IMR-90 (cell line): ENCODE measurements around the gene CRTAC1. TPM values are rescaled to one million over a fixed set of nuclear protein-coding genes. Genes with fewer than 3 reads are reported as not detected.

ENCODE experiments used
- ATAC-seq: fragments of 200-7000 bp; cut with Tn5 transposase; 2 replicates; pipeline ENCODE4 v1.9.1; 2020; ENCODE audit warnings: low read depth, mild to moderate bottlenecking, moderate library complexity
- BruUV-seq: library from RNA; stranded (reverse); fragments of 400-500 nt; replicated peaks from 2 replicates; lab custom pipeline; 2021; lab: Mats Ljungman, UMichigan
- CTCF ChIA-PET: fragments of 300-600 bp; formaldehyde crosslinking; extraction: SDS; loops from one replicate; lab custom pipeline; 2021; ENCODE audit warnings: antibody characterized with exemption; lab: Yijun Ruan, JAX
- POLR2A ChIA-PET: fragments of 300-600 bp; sonication (Branson Sonifier 250); formaldehyde crosslinking; loops from one replicate; lab custom pipeline; 2022; ENCODE audit warnings: antibody characterized with exemption; ENCODE audit not compliant: unreplicated experiment; lab: Charles Lee
- DNase-seq: peaks from one replicate; pipeline ENCODE4 v3.0.0; 2013
- H2AFZ ChIP-seq: replicated peaks from 2 replicates; pipeline ENCODE3; 2013; ENCODE audit warnings: low read length, mild to moderate bottlenecking; ENCODE audit not compliant: poor library complexity
- H2AK5ac ChIP-seq: 2 replicates; pipeline ENCODE4 v1.6.1; 2013; ENCODE audit warnings: low read depth, low read length, inconsistent platforms
- H2AK9ac ChIP-seq: replicated peaks from 2 replicates; pipeline ENCODE3; 2013; ENCODE audit warnings: mild to moderate bottlenecking, low read depth, low read length, moderate library complexity; ENCODE audit not compliant: poor library complexity
- H2BK120ac ChIP-seq: 2 replicates; pipeline ENCODE4 v1.6.1; 2013; ENCODE audit warnings: low read depth, low read length, inconsistent platforms
- H2BK15ac ChIP-seq: 3 replicates; pipeline ENCODE4 v1.6.1; 2013; ENCODE audit warnings: low read depth, low read length, inconsistent platforms
- H2BK20ac ChIP-seq: 2 replicates; pipeline ENCODE4 v1.6.1; 2013; ENCODE audit warnings: low read depth, mild to moderate bottlenecking, inconsistent platforms, low read length, moderate library complexity
- H2BK5ac ChIP-seq: 2 replicates; pipeline ENCODE4 v1.6.1; 2013; ENCODE audit warnings: mild to moderate bottlenecking, low read depth, low read length, inconsistent platforms; ENCODE audit not compliant: poor library complexity, severe bottlenecking
- H3K14ac ChIP-seq: replicated peaks from 2 replicates; pipeline ENCODE4 v1.6.1; 2013; ENCODE audit warnings: low read depth, low read length, inconsistent platforms
- H3K18ac ChIP-seq: 2 replicates; pipeline ENCODE4 v1.6.1; 2013; ENCODE audit warnings: low read depth, low read length, control low read depth
- H3K23ac ChIP-seq: 2 replicates; pipeline ENCODE4 v1.6.1; 2013; ENCODE audit warnings: low read depth, low read length, inconsistent platforms
- H3K27ac ChIP-seq: 2 replicates; pipeline ENCODE4 v1.5.1; 2013; ENCODE audit warnings: mild to moderate bottlenecking, control low read depth, low read length; ENCODE audit not compliant: insufficient read depth
- H3K27me3 ChIP-seq: 2 replicates; pipeline ENCODE4 v1.6.1; 2013; ENCODE audit warnings: low read length; ENCODE audit not compliant: control insufficient read depth, insufficient read depth
- H3K36me3 ChIP-seq: 2 replicates; pipeline ENCODE4 v1.6.1; 2013; ENCODE audit warnings: low read length, mixed read lengths; ENCODE audit not compliant: control insufficient read depth, insufficient read depth
- H3K4ac ChIP-seq: 2 replicates; pipeline ENCODE4 v1.6.1; 2013; ENCODE audit warnings: low read depth, low read length, inconsistent platforms
- H3K4me1 ChIP-seq: 2 replicates; pipeline ENCODE4 v1.6.1; 2013; ENCODE audit warnings: low read length, mixed read lengths; ENCODE audit not compliant: control insufficient read depth, insufficient read depth
- H3K4me2 ChIP-seq: 2 replicates; pipeline ENCODE4 v1.6.1; 2013; ENCODE audit warnings: low read depth, mild to moderate bottlenecking, control low read depth, low read length, moderate library complexity
- H3K4me3 ChIP-seq: 2 replicates; pipeline ENCODE4 v1.5.1; 2013; ENCODE audit warnings: low read depth, mild to moderate bottlenecking, control low read depth, low read length, moderate library complexity; ENCODE audit not compliant: insufficient read depth
- H3K56ac ChIP-seq: 2 replicates; pipeline ENCODE4 v1.6.1; 2013; ENCODE audit warnings: low read length, inconsistent platforms; ENCODE audit not compliant: insufficient read depth; ENCODE audit errors: extremely low read depth
- H3K79me1 ChIP-seq, 2 experiments: 2 replicates each; pipeline ENCODE4 v1.6.1; 2013; ENCODE audit warnings: low read length in 2 of 2, inconsistent platforms in 1 of 2, low read depth in 1 of 2
- H3K9ac ChIP-seq: 2 replicates; pipeline ENCODE4 v1.6.1; 2013; ENCODE audit warnings: low read depth, low read length, control low read depth
- H3K9me1 ChIP-seq: 2 replicates; pipeline ENCODE4 v1.6.1; 2013; ENCODE audit warnings: low read length, inconsistent platforms; ENCODE audit not compliant: insufficient read depth
- H3K9me3 ChIP-seq: 2 replicates; pipeline ENCODE4 v1.6.1; 2013; ENCODE audit warnings: low read length; ENCODE audit not compliant: control insufficient read depth, insufficient read depth
- H4K20me1 ChIP-seq: 2 replicates; pipeline ENCODE4 v1.6.1; 2013; ENCODE audit warnings: low read length, inconsistent platforms; ENCODE audit not compliant: insufficient read depth
- H4K5ac ChIP-seq: 2 replicates; pipeline ENCODE4 v1.6.1; 2013; ENCODE audit warnings: mild to moderate bottlenecking, low read depth, low read length, control low read depth
- H4K8ac ChIP-seq, 2 experiments: 2 replicates each; pipeline ENCODE4 v1.6.1; 2013; ENCODE audit warnings: low read depth in 2 of 2, low read length in 2 of 2, control low read depth in 1 of 2, inconsistent platforms in 1 of 2
- H4K91ac ChIP-seq: 2 replicates; pipeline ENCODE4 v1.6.1; 2013; ENCODE audit warnings: low read depth, low read length, inconsistent platforms; ENCODE audit not compliant: insufficient read depth
- BHLHE40 ChIP-seq: fragments of 150-350 bp; IDR thresholded peaks from 2 replicates; pipeline ENCODE4 v1.6.1; 2016; ENCODE audit warnings: mild to moderate bottlenecking, low read depth, low read length
- CEBPB ChIP-seq: IDR thresholded peaks from 2 replicates; pipeline ENCODE4 v1.6.1; 2012; ENCODE audit warnings: low read depth, low read length, improper control_type of control experiment
- CHD1 ChIP-seq: IDR thresholded peaks from 2 replicates; pipeline ENCODE4 v1.6.1; 2012; ENCODE audit warnings: low read depth, low read length, improper control_type of control experiment
- CTCF ChIP-seq: conservative IDR thresholded peaks from 2 replicates; pipeline ENCODE4 v1.5.1; 2012; ENCODE audit warnings: mild to moderate bottlenecking, low read depth, low read length, improper control_type of control experiment
- FOS ChIP-seq: fragments of 150-350 bp; IDR thresholded peaks from 2 replicates; pipeline ENCODE4 v1.6.1; 2016; ENCODE audit warnings: low read depth, low read length
- MAZ ChIP-seq: IDR thresholded peaks from 2 replicates; pipeline ENCODE4 v1.6.1; 2012; ENCODE audit warnings: low read depth, mild to moderate bottlenecking, low read length, improper control_type of control experiment, moderate library complexity, borderline replicate concordance
- MXI1 ChIP-seq: IDR thresholded peaks from 2 replicates; pipeline ENCODE4 v1.6.1; 2012; ENCODE audit warnings: low read depth, mild to moderate bottlenecking, low read length, moderate library complexity, borderline replicate concordance
- RAD21 ChIP-seq: IDR thresholded peaks from 2 replicates; pipeline ENCODE4 v1.6.1; 2012; ENCODE audit warnings: low read length, improper control_type of control experiment
- RFX5 ChIP-seq: IDR thresholded peaks from 2 replicates; pipeline ENCODE4 v1.8.0; 2012; ENCODE audit warnings: low read depth, mild to moderate bottlenecking, low read length, moderate library complexity
- SMC3 ChIP-seq: fragments of 150-350 bp; IDR thresholded peaks from 2 replicates; pipeline ENCODE4 v1.6.1; 2016; ENCODE audit warnings: low read depth, mild to moderate bottlenecking, antibody characterized with exemption, low read length, moderate library complexity
- WGBS, 2 experiments: methylation state at CpG; one replicate each; pipeline versions ENCODE4 v1.1.5 to v1.1.7; 2013; ENCODE audit warnings: missing lambda C conversion rate in 2 of 2; ENCODE audit not compliant: insufficient read length in 1 of 2; ENCODE audit errors: extremely low coverage in 2 of 2; 5-methylcytosine and 5-hydroxymethylcytosine counted together
- dilution Hi-C: fragments of 300-500 bp; cut with HindIII; formaldehyde crosslinking; loops from one replicate; pipeline ENCODE4 v1.14.3; 2018; ENCODE audit warnings: low sequenced_read_pairs; ENCODE audit not compliant: unreplicated experiment
- in situ Hi-C: fragments of 300-500 bp; cut with MboI; formaldehyde crosslinking; loops from 3 replicates; pipeline ENCODE4 v1.14.3; 2019; ENCODE audit warnings: low sequenced_read_pairs, inconsistent platforms, mixed read lengths
- intact Hi-C: fragments of 100-400 bp; cut with micrococcal nuclease; formaldehyde crosslinking; loops from 2 replicates; pipeline ENCODE4 v1.10.0; 2022
- polyA plus RNA-seq, 3 experiments: library from polyadenylated mRNA; depleted of rRNA; stranded (reverse); fragments of >200 nt; gene quantifications; 2 replicates each; pipeline ENCODE4 v1.2.3, GENCODE V29; 2012; ENCODE audit warnings: low replicate concordance in 1 of 3
- total RNA-seq: library from RNA; depleted of rRNA; stranded (reverse); fragments of >200 nt; gene quantifications from 2 replicates; pipeline ENCODE4 v1.2.3, GENCODE V29; 2012
- TF ChIP-seq, protein P1 (sequence below): fragments of 150-350 bp; IDR thresholded peaks from 2 replicates; pipeline ENCODE4 v1.6.1; 2017; ENCODE audit warnings: mild to moderate bottlenecking, antibody characterized with exemption, low read length, low read depth

CRTAC1 gene
- total and polyA plus RNA-seq, 2 of the 4 experiments (the other 2 are of a cell fraction), result not detected

GRCh38 chr10:97913193-97913592 lies 117.2 kb downstream of the CRTAC1 start:
- Histone ChIP-seq H3K23ac (no peak overlapping the region), H3K4me2 (no peak overlapping the region), H3K9me1 (no peaks in the 10 kb centered on the region), H3K56ac (no peak overlapping the region), H3K4me3 (no peak overlapping the region), H2BK15ac (no peak overlapping the region), H3K14ac (no peak overlapping the region), H4K20me1 (no peaks in the 10 kb centered on the region), H3K27ac (no peak overlapping the region), H3K79me1 (no peaks in the 10 kb centered on the region), H2BK120ac (no peak overlapping the region), H4K5ac (no peak overlapping the region), H4K91ac (no peak overlapping the region), H2AK5ac (no peak overlapping the region), H3K36me3 (no peaks in the 10 kb centered on the region), H3K18ac (no peak overlapping the region), H3K9me3 (no peaks in the 10 kb centered on the region), H2BK5ac (no peak overlapping the region), H2AFZ (no peak overlapping the region), H3K9ac (no peak overlapping the region), H3K4me1 (no peaks in the 10 kb centered on the region), H2AK9ac (no peak overlapping the region), H3K27me3 (peaks cover 30% of the 10 kb centered on the region), H2BK20ac (no peak overlapping the region), H4K8ac (no peak overlapping the region), H3K4ac (no peak overlapping the region)
- intact Hi-C loops (loop anchor here (5.0 to 10.0 kb wide), 3 partner anchors 554 to 1334 kb away; no protein-coding TSS in a partner anchor), dilution Hi-C loops (no loop called here), in situ Hi-C loops (loop anchor here (10.0 kb wide), 1 partner anchor 132 kb away; no protein-coding TSS in a partner anchor)
- no CpG with 5 or more reads among the region's 2 CpGs for WGBS, 2 experiments
- no peak for ATAC-seq
- TF ChIP-seq FOS, result no peak
- TF ChIP-seq CHD1, result no peak
- TF ChIP-seq MXI1, result no peak
- no peak for TF ChIP-seq RAD21
- no peak for TF ChIP-seq BHLHE40
- no peak for TF ChIP-seq SMC3
- no peak for TF ChIP-seq MAZ
- TF ChIP-seq RFX5, result no peak
- TF ChIP-seq, protein P1, sequence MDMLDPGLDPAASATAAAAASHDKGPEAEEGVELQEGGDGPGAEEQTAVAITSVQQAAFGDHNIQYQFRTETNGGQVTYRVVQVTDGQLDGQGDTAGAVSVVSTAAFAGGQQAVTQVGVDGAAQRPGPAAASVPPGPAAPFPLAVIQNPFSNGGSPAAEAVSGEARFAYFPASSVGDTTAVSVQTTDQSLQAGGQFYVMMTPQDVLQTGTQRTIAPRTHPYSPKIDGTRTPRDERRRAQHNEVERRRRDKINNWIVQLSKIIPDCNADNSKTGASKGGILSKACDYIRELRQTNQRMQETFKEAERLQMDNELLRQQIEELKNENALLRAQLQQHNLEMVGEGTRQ, result no peak
- no peak for TF ChIP-seq CTCF
- no peak for TF ChIP-seq CEBPB
- BruUV-seq, result no TSS peak
- POLR2A ChIA-PET, result no interaction called here
- CTCF ChIA-PET, result no interaction called here
- no peak for DNase-seq
